Measurements from ENCODE around the gene PPP1R3C.

- TF ChIP-seq CTCF (IDR thresholded peaks at IDR 0.05) (no peak), POLR2A (IDR thresholded peaks at IDR 0.05) (no peak), EP300 (IDR thresholded peaks at IDR 0.05) (no peak)
Measured at GRCh38 chr10:91587710-91588638, 44.9 kb downstream of the PPP1R3C start.
